B cell (primary cell): ENCODE data around the gene SDK2.
"Not testable (repeated sequence)": the region's sequence is repeated elsewhere in the genome, so short reads cannot be mapped to it uniquely, and the experiment has no call there.

Source experiments
- EZH2 ChIP-seq: IDR thresholded peaks from 2 replicates; pipeline ENCODE4 v1.6.1; 2012; ENCODE audit warnings: borderline replicate concordance, low read depth, mild to moderate bottlenecking, moderate library complexity, low read length; ENCODE audit not compliant: insufficient read depth, poor library complexity, severe bottlenecking
- TF ChIP-seq, protein P1 (sequence below): fragments of 200-600 bp; IDR thresholded peaks from one replicate; pipeline ENCODE4 v1.8.0; 2022; ENCODE audit warnings: antibody characterized with exemption, mild to moderate bottlenecking

DNA sequence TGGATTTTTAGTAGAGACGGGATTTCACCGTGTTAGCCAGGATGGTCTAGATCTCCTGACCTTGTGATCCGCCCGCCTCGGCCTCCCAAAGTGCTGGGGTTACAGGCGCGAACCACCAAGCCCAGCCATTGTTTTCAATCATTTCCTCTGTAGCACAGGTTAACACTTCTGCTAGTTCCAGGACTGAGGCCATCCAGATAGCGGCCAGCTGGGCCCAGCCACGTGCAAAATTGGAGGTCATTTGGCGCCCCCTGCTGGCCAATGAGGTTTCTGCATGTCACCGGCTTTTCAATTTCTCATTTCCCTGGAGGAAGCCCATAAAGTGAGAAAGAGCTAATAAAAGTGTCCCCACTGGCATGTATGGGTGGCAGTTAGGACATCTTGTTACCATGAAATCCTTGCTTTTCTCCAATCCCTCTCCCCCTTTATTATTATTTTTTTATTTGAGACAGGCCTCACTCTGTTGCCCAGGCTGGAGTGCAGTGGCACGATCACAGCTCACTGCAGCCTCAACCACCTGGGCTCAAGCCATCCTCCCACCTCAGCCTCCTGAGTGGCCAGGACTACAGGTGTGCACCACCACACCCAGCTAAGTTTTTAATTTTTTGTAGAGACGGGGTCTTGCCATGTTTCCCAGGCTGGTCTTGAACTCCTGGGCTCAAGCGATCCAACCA lies 274.3 kb downstream of the SDK2 start:
- TF ChIP-seq, protein P1, sequence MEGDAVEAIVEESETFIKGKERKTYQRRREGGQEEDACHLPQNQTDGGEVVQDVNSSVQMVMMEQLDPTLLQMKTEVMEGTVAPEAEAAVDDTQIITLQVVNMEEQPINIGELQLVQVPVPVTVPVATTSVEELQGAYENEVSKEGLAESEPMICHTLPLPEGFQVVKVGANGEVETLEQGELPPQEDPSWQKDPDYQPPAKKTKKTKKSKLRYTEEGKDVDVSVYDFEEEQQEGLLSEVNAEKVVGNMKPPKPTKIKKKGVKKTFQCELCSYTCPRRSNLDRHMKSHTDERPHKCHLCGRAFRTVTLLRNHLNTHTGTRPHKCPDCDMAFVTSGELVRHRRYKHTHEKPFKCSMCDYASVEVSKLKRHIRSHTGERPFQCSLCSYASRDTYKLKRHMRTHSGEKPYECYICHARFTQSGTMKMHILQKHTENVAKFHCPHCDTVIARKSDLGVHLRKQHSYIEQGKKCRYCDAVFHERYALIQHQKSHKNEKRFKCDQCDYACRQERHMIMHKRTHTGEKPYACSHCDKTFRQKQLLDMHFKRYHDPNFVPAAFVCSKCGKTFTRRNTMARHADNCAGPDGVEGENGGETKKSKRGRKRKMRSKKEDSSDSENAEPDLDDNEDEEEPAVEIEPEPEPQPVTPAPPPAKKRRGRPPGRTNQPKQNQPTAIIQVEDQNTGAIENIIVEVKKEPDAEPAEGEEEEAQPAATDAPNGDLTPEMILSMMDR, result peak; percentile 96
- not testable (repeated sequence) for TF ChIP-seq EZH2
